ENCODE results near the gene IFITM5.
A peak's percentile ranks its signal among the peaks of the same experiment; 100 is the strongest.
"Not testable (repeated sequence)": the region's sequence is repeated elsewhere in the genome, so short reads cannot be mapped to it uniquely, and the experiment has no call there.

Gene IFITM5

GRCh38 chr11:326842-327580 is 27.7 kb upstream of the IFITM5 start:
- H3K36me3 ChIP-seq (ENCODE audit: insufficient read depth, low read length), result no peaks in the 10 kb centered on the region
- H3K27me3 ChIP-seq (ENCODE audit: insufficient read depth, low read length), result no peaks in the 10 kb centered on the region
- H2AFZ ChIP-seq (ENCODE audit: low read length, unreplicated experiment), result peak overlapping the region; percentile 30
- H3K27ac ChIP-seq (ENCODE audit: low read depth, low read length), result peak overlapping the region; percentile 70
- H3K79me2 ChIP-seq (ENCODE audit: control insufficient read depth, insufficient read depth, low read length, unreplicated experiment), result no peaks in the 10 kb centered on the region
- H3K4me3 ChIP-seq (ENCODE audit: low read depth, low read length), result peak overlapping the region; percentile 32
- H3K4me1 ChIP-seq (ENCODE audit: control insufficient read depth, insufficient read depth, low read length, unreplicated experiment), result peaks cover 29% of the 10 kb centered on the region

- Histone ChIP-seq H3K4me3 (ENCODE audit: low read depth, low read length) (no peak overlapping the region), H3K27ac (ENCODE audit: low read depth, low read length) (peak overlapping the region; percentile 70), H3K27me3 (ENCODE audit: insufficient read depth, low read length) (no peaks in the 10 kb centered on the region), H3K36me3 (ENCODE audit: insufficient read depth, low read length) (no peaks in the 10 kb centered on the region), H2AFZ (ENCODE audit: low read length, unreplicated experiment) (no peak overlapping the region), H3K4me1 (ENCODE audit: control insufficient read depth, insufficient read depth, low read length, unreplicated experiment) (peaks cover 29% of the 10 kb centered on the region), H3K79me2 (ENCODE audit: control insufficient read depth, insufficient read depth, low read length, unreplicated experiment) (no peaks in the 10 kb centered on the region)
Measured at GRCh38 chr11:326592-326841, 27.2 kb upstream of the IFITM5 start.

- H3K36me3 ChIP-seq (ENCODE audit: insufficient read depth, low read length), result no peaks in the 10 kb centered on the region
- no peak overlapping the region for H2AFZ ChIP-seq (ENCODE audit: low read length, unreplicated experiment)
- H3K4me3 ChIP-seq (ENCODE audit: low read depth, low read length), result no peak overlapping the region
- peak overlapping the region; percentile 70 for H3K27ac ChIP-seq (ENCODE audit: low read depth, low read length)
- no peaks in the 10 kb centered on the region for H3K79me2 ChIP-seq (ENCODE audit: control insufficient read depth, insufficient read depth, low read length, unreplicated experiment)
- no peaks in the 10 kb centered on the region for H3K27me3 ChIP-seq (ENCODE audit: insufficient read depth, low read length)
- H3K4me1 ChIP-seq (ENCODE audit: control insufficient read depth, insufficient read depth, low read length, unreplicated experiment), result peaks cover 29% of the 10 kb centered on the region
Measured at GRCh38 chr11:325796-326591, 26.7 kb upstream of the IFITM5 start.

GRCh38 chr11:324593-325517 is 25.5 kb upstream of the IFITM5 start:
- H3K4me3 ChIP-seq (ENCODE audit: low read depth, low read length), result peak overlapping the region; percentile 49; the same call in 1 of the 2 replicates
- peaks cover 29% of the 10 kb centered on the region for H3K4me1 ChIP-seq (ENCODE audit: control insufficient read depth, insufficient read depth, low read length, unreplicated experiment)
- H2AFZ ChIP-seq (ENCODE audit: low read length, unreplicated experiment), result peak overlapping the region; percentile 25
- H3K27ac ChIP-seq (ENCODE audit: low read depth, low read length), result peak overlapping the region; percentile 23; the same call in 1 of the 2 replicates
- not testable (repeated sequence) for H3K36me3 ChIP-seq (ENCODE audit: insufficient read depth, low read length); H3K27me3 ChIP-seq (ENCODE audit: insufficient read depth, low read length); H3K79me2 ChIP-seq (ENCODE audit: control insufficient read depth, insufficient read depth, low read length, unreplicated experiment)

- Histone ChIP-seq H3K36me3 (ENCODE audit: insufficient read depth, low read length) (peaks cover 4% of the 10 kb centered on the region; the same call in 1 of the 2 replicates), H3K4me1 (ENCODE audit: control insufficient read depth, insufficient read depth, low read length, unreplicated experiment) (peaks cover 29% of the 10 kb centered on the region), H3K27ac (ENCODE audit: low read depth, low read length) (peak overlapping the region; percentile 23; the same call in 1 of the 2 replicates), H2AFZ (ENCODE audit: low read length, unreplicated experiment) (peak overlapping the region; percentile 25), H3K79me2 (ENCODE audit: control insufficient read depth, insufficient read depth, low read length, unreplicated experiment) (peaks cover 13% of the 10 kb centered on the region), H3K27me3 (ENCODE audit: insufficient read depth, low read length) (no peaks in the 10 kb centered on the region), H3K4me3 (ENCODE audit: low read depth, low read length) (peak overlapping the region; percentile 49; the same call in 1 of the 2 replicates)
Measured at GRCh38 chr11:324156-324555, 24.8 kb upstream of the IFITM5 start.

GRCh38 chr11:319888-320273 is 20.6 kb upstream of the IFITM5 start:
- H3K79me2 ChIP-seq (ENCODE audit: control insufficient read depth, insufficient read depth, low read length, unreplicated experiment), result peaks cover 43% of the 10 kb centered on the region
- H3K27me3 ChIP-seq (ENCODE audit: insufficient read depth, low read length); H2AFZ ChIP-seq (ENCODE audit: low read length, unreplicated experiment): not testable (repeated sequence)
- H3K36me3 ChIP-seq (ENCODE audit: insufficient read depth, low read length), result peaks cover 22% of the 10 kb centered on the region; the same call in 1 of the 2 replicates
- H3K4me1 ChIP-seq (ENCODE audit: control insufficient read depth, insufficient read depth, low read length, unreplicated experiment), result peaks cover 13% of the 10 kb centered on the region
- H3K27ac ChIP-seq (ENCODE audit: low read depth, low read length), result peak overlapping the region; percentile 88
- H3K4me3 ChIP-seq (ENCODE audit: low read depth, low read length), result peak overlapping the region; percentile 88

- peaks cover 49% of the 10 kb centered on the region for H3K79me2 ChIP-seq (ENCODE audit: control insufficient read depth, insufficient read depth, low read length, unreplicated experiment)
- H3K27ac ChIP-seq (ENCODE audit: low read depth, low read length), result peak overlapping the region; percentile 88
- not testable (repeated sequence) for H3K27me3 ChIP-seq (ENCODE audit: insufficient read depth, low read length); H2AFZ ChIP-seq (ENCODE audit: low read length, unreplicated experiment); H3K4me1 ChIP-seq (ENCODE audit: control insufficient read depth, insufficient read depth, low read length, unreplicated experiment)
- H3K4me3 ChIP-seq (ENCODE audit: low read depth, low read length), result peak overlapping the region; percentile 88
- peaks cover 22% of the 10 kb centered on the region; the same call in 1 of the 2 replicates for H3K36me3 ChIP-seq (ENCODE audit: insufficient read depth, low read length)
Measured at GRCh38 chr11:319121-319887, 20.0 kb upstream of the IFITM5 start.

- Histone ChIP-seq H3K36me3 (ENCODE audit: insufficient read depth, low read length) (peaks cover 22% of the 10 kb centered on the region; the same call in 1 of the 2 replicates), H3K79me2 (ENCODE audit: control insufficient read depth, insufficient read depth, low read length, unreplicated experiment) (peaks cover 57% of the 10 kb centered on the region), H3K4me3 (ENCODE audit: low read depth, low read length) (peak overlapping the region; percentile 88), H3K27ac (ENCODE audit: low read depth, low read length) (peak overlapping the region; percentile 88)
- not testable (repeated sequence) for H2AFZ ChIP-seq (ENCODE audit: low read length, unreplicated experiment); H3K27me3 ChIP-seq (ENCODE audit: insufficient read depth, low read length); H3K4me1 ChIP-seq (ENCODE audit: control insufficient read depth, insufficient read depth, low read length, unreplicated experiment)
Measured at GRCh38 chr11:318405-319120, 19.2 kb upstream of the IFITM5 start.

GRCh38 chr11:317668-318404 is 18.5 kb upstream of the IFITM5 start:
- peaks cover 22% of the 10 kb centered on the region; the same call in 1 of the 2 replicates for H3K36me3 ChIP-seq (ENCODE audit: insufficient read depth, low read length)
- not testable (repeated sequence) for H2AFZ ChIP-seq (ENCODE audit: low read length, unreplicated experiment); H3K27me3 ChIP-seq (ENCODE audit: insufficient read depth, low read length)
- H3K4me3 ChIP-seq (ENCODE audit: low read depth, low read length), result peak overlapping the region; percentile 85
- peaks cover 13% of the 10 kb centered on the region for H3K4me1 ChIP-seq (ENCODE audit: control insufficient read depth, insufficient read depth, low read length, unreplicated experiment)
- H3K79me2 ChIP-seq (ENCODE audit: control insufficient read depth, insufficient read depth, low read length, unreplicated experiment), result peaks cover 64% of the 10 kb centered on the region
- peak overlapping the region; percentile 91 for H3K27ac ChIP-seq (ENCODE audit: low read depth, low read length)

Measured in ACC112 (cell line).